ENCODE measurements around the gene NACA.

Gene NACA

GRCh38 chr12:56687223-56688128 lies 37.6 kb downstream of the NACA start:
- DNase-seq (ENCODE audit: low spot score), result peak; percentile 39

- no peak for DNase-seq (ENCODE audit: low spot score)
These were observed 40.2 kb downstream of the NACA start for GRCh38 chr12:56684745-56685359.

- no peak for DNase-seq (ENCODE audit: low spot score)
These were observed 42.8 kb downstream of the NACA start for GRCh38 chr12:56682323-56682722.

GRCh38 chr12:56679883-56680575 lies 45.1 kb downstream of the NACA start:
- no peak for DNase-seq (ENCODE audit: low spot score)

- DNase-seq (ENCODE audit: low spot score), result no peak
These were observed 46.2 kb downstream of the NACA start for GRCh38 chr12:56678852-56679251.

- DNase-seq (ENCODE audit: low spot score), result no peak
These were observed 47.4 kb downstream of the NACA start for GRCh38 chr12:56677680-56678079.

- no peak for DNase-seq (ENCODE audit: low spot score)
These were observed 48.1 kb downstream of the NACA start for GRCh38 chr12:56676851-56677580.

GRCh38 chr12:56671608-56672007 lies 53.5 kb downstream of the NACA start:
- DNase-seq (ENCODE audit: low spot score), result no peak

GRCh38 chr12:56670836-56671235 lies 54.3 kb downstream of the NACA start:
- DNase-seq (ENCODE audit: low spot score), result no peak

- no peak for DNase-seq (ENCODE audit: low spot score)
These were observed 57.0 kb downstream of the NACA start for GRCh38 chr12:56668197-56668457.

Measured in D341Med (cell line).